DND-41 (cell line): ENCODE data around the gene KIF3C.
"Not testable (repeated sequence)": the region's sequence is repeated elsewhere in the genome, so short reads cannot be mapped to it uniquely, and the experiment has no call there.

Source experiments
- ATAC-seq: fragments of 200-7000 bp; cut with Tn5 transposase; 3 replicates; pipeline ENCODE4 v1.9.1; 2021; ENCODE audit warnings: low read depth; ENCODE audit not compliant: insufficient read depth
- DNase-seq: peaks from one replicate; pipeline ENCODE4 v3.0.0-alpha.2; 2020
- H2AFZ ChIP-seq: 2 replicates; pipeline ENCODE4 v1.6.0; 2012; ENCODE audit warnings: low read depth, low read length
- H3K27ac ChIP-seq: 2 replicates; pipeline ENCODE4 v1.5.1; 2012; ENCODE audit warnings: low read length, inconsistent platforms
- H3K27me3 ChIP-seq: fragments of 200-600 bp; sonication (generic); 2 replicates; pipeline ENCODE4 v1.6.0; 2012; ENCODE audit warnings: low read length, mild to moderate bottlenecking, inconsistent platforms; ENCODE audit not compliant: insufficient read depth, poor library complexity
- H3K36me3 ChIP-seq: 2 replicates; pipeline ENCODE4 v1.5.1; 2012; ENCODE audit warnings: low read length, inconsistent platforms; ENCODE audit not compliant: insufficient read depth
- H3K4me1 ChIP-seq: 2 replicates; pipeline ENCODE4 v1.5.1; 2012; ENCODE audit warnings: mild to moderate bottlenecking, low read length; ENCODE audit not compliant: insufficient read depth
- H3K4me2 ChIP-seq: 2 replicates; pipeline ENCODE4 v1.6.0; 2012; ENCODE audit warnings: mild to moderate bottlenecking, moderate library complexity, low read length, inconsistent platforms; ENCODE audit not compliant: insufficient read depth
- H3K4me3 ChIP-seq, 2 experiments: fragments of 200-600 bp in 1 of 2; shearing (Covaris generic) in 1 of 2; 2 replicates each; pipeline ENCODE4 v1.5.1; 2012 to 2016; ENCODE audit warnings: inconsistent platforms in 2 of 2, low read length in 2 of 2, mild to moderate bottlenecking in 2 of 2, low read depth in 1 of 2, moderate library complexity in 1 of 2
- H3K79me2 ChIP-seq: 2 replicates; pipeline ENCODE4 v1.6.0; 2012; ENCODE audit warnings: low read length, inconsistent platforms; ENCODE audit not compliant: insufficient read depth
- H3K9ac ChIP-seq: 2 replicates; pipeline ENCODE4 v1.6.0; 2012; ENCODE audit warnings: low read depth, mild to moderate bottlenecking, inconsistent platforms, low read length, moderate library complexity
- H3K9me3 ChIP-seq: 2 replicates; pipeline ENCODE4 v1.5.1; 2012; ENCODE audit warnings: low read length, moderate library complexity, mild to moderate bottlenecking, inconsistent platforms; ENCODE audit not compliant: insufficient read depth, severe bottlenecking
- H4K20me1 ChIP-seq: 2 replicates; pipeline ENCODE4 v1.6.0; 2012; ENCODE audit warnings: low read length; ENCODE audit not compliant: insufficient read depth
- EZH2 ChIP-seq: IDR thresholded peaks from 3 replicates; pipeline ENCODE4 v1.6.1; 2012; ENCODE audit warnings: borderline replicate concordance, low read depth, mild to moderate bottlenecking, moderate library complexity, low read length, inconsistent platforms; ENCODE audit not compliant: severe bottlenecking
- TF ChIP-seq, protein P1 (sequence below): IDR thresholded peaks from 2 replicates; pipeline ENCODE4 v1.5.1; 2012; ENCODE audit warnings: borderline replicate concordance, low read length, moderate library complexity, mild to moderate bottlenecking; ENCODE audit not compliant: poor library complexity, severe bottlenecking; ENCODE audit errors: extremely low read depth

Gene KIF3C

GRCh38 chr2:26020231-26020640 is 37.9 kb upstream of the KIF3C start:
- no peaks in the 10 kb centered on the region for H3K79me2 ChIP-seq
- H3K36me3 ChIP-seq: no peaks in the 10 kb centered on the region
- H3K27me3 ChIP-seq: no peaks in the 10 kb centered on the region
- ATAC-seq: no peak
- H4K20me1 ChIP-seq: no peaks in the 10 kb centered on the region
- no peaks in the 10 kb centered on the region for H3K9me3 ChIP-seq
- H3K4me3 ChIP-seq: no peak overlapping the region
- no peaks in the 10 kb centered on the region for H3K4me1 ChIP-seq
- no peak overlapping the region for H3K27ac ChIP-seq
- no peak for DNase-seq
- H2AFZ ChIP-seq: no peak overlapping the region
- no peak overlapping the region for H3K4me2 ChIP-seq
- TF ChIP-seq EZH2: no peak
- TF ChIP-seq, protein P1, sequence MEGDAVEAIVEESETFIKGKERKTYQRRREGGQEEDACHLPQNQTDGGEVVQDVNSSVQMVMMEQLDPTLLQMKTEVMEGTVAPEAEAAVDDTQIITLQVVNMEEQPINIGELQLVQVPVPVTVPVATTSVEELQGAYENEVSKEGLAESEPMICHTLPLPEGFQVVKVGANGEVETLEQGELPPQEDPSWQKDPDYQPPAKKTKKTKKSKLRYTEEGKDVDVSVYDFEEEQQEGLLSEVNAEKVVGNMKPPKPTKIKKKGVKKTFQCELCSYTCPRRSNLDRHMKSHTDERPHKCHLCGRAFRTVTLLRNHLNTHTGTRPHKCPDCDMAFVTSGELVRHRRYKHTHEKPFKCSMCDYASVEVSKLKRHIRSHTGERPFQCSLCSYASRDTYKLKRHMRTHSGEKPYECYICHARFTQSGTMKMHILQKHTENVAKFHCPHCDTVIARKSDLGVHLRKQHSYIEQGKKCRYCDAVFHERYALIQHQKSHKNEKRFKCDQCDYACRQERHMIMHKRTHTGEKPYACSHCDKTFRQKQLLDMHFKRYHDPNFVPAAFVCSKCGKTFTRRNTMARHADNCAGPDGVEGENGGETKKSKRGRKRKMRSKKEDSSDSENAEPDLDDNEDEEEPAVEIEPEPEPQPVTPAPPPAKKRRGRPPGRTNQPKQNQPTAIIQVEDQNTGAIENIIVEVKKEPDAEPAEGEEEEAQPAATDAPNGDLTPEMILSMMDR: no peak
- H3K9ac ChIP-seq: no peak overlapping the region

DNA sequence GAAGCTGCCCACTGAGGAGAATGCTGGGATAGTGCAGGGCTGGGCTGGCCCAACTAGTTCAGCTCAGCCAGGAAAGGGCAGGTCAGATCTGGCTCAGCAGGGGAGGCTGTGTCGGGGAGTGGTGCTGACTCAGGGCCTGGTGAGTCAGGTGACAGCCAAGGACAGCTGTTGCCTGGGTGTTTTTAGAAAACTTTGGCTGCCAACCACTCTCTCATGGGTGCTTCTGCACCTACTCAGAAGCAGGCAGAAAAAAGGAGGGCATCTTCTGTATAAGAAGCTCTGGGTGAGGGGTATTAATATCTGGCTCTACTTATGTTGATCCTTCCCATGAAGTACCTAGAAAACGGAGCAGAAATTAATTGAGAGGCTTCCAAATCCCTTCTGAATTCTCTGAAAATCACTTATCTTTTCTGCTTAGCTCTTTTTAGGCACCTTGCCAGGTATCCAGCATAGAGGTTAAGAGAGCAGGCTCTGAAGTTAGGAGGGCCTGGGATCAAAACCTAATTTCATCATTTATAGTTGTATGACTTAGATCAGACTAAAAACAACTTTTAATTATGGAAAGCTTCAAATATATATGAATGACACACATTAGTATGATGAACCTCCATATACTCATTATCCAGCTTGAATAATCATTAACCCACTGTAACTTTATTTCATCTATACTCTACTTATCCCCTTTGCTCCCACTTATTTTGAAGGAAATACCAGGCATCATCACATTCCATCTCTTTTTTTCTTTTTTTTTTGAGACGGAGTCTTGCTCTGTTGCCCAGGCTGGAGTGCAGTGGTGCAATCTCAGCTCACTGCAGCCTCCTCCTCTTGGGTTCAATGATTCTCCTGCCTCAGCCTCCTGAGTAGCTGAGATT is 36.1 kb upstream of the KIF3C start:
- ATAC-seq (peak; percentile 47; the same call in 2 of the 3 replicates), DNase-seq (no peak)
- no peak overlapping the region for H2AFZ ChIP-seq
- no peak for TF ChIP-seq EZH2
- no peak overlapping the region for H3K9ac ChIP-seq
- H3K27me3 ChIP-seq: no peaks in the 10 kb centered on the region
- H3K36me3 ChIP-seq: no peaks in the 10 kb centered on the region
- no peaks in the 10 kb centered on the region for H3K4me1 ChIP-seq
- no peaks in the 10 kb centered on the region for H3K79me2 ChIP-seq
- H3K4me2 ChIP-seq: no peak overlapping the region
- H4K20me1 ChIP-seq: no peaks in the 10 kb centered on the region
- H3K9me3 ChIP-seq: no peaks in the 10 kb centered on the region
- no peak overlapping the region for H3K4me3 ChIP-seq
- H3K27ac ChIP-seq: no peak overlapping the region

- Histone ChIP-seq H3K9ac (no peak overlapping the region), H3K79me2 (no peaks in the 10 kb centered on the region), H3K27me3 (no peaks in the 10 kb centered on the region), H3K27ac (no peak overlapping the region), H3K4me2 (no peak overlapping the region), H2AFZ (no peak overlapping the region), H3K36me3 (no peaks in the 10 kb centered on the region), H4K20me1 (no peaks in the 10 kb centered on the region), H3K4me3 (no peak overlapping the region), H3K4me1 (no peaks in the 10 kb centered on the region), H3K9me3 (no peaks in the 10 kb centered on the region)
- DNase-seq: no peak
- no peak for TF ChIP-seq EZH2
- TF ChIP-seq, protein P1: no peak
- ATAC-seq: no peak
Observed at GRCh38 chr2:26017464-26018183, 35.3 kb upstream of the KIF3C start.

DNA sequence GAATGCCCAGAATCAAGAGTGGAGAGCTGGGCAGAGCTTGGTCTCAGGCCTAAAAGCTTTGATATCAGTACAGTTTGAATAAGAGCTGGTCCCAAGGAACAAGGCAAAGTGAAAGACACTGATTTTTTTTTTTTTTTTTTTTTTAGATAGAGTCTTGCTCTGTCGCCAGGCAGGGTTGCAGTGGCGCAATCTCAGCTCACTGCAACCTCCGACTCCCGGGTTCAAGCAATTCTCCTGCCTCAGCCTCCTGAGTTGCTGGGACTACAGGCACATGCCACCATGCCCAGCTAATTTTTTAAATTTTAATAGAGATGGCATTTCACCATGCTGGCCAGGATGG is 34.4 kb upstream of the KIF3C start:
- H3K4me2 ChIP-seq: not testable (repeated sequence)

More for the DNA sequence above, 34.4 kb upstream of the KIF3C start:
- not testable (repeated sequence) for H4K20me1 ChIP-seq, H3K36me3 ChIP-seq, H2AFZ ChIP-seq, H3K79me2 ChIP-seq, H3K4me1 ChIP-seq, H3K27ac ChIP-seq, H3K27me3 ChIP-seq, H3K9me3 ChIP-seq, H3K4me3 ChIP-seq, ATAC-seq, DNase-seq, H3K9ac ChIP-seq
